IMR-90 (cell line): Measurements from ENCODE around the gene GRIK3. TPM values are rescaled to one million over a fixed set of nuclear protein-coding genes. Genes with fewer than 3 reads are reported as not detected.

Experiments used
- ATAC-seq: fragments of 200-7000 bp; cut with Tn5 transposase; 2 replicates; pipeline ENCODE4 v1.9.1; 2020; ENCODE audit warnings: low read depth, mild to moderate bottlenecking, moderate library complexity
- BruUV-seq: library from RNA; stranded (reverse); fragments of 400-500 nt; replicated peaks from 2 replicates; lab custom pipeline; 2021; lab: Mats Ljungman, UMichigan
- CTCF ChIA-PET: fragments of 300-600 bp; formaldehyde crosslinking; extraction: SDS; loops from one replicate; lab custom pipeline; 2021; ENCODE audit warnings: antibody characterized with exemption; lab: Yijun Ruan, JAX
- POLR2A ChIA-PET: fragments of 300-600 bp; sonication (Branson Sonifier 250); formaldehyde crosslinking; loops from one replicate; lab custom pipeline; 2022; ENCODE audit warnings: antibody characterized with exemption; ENCODE audit not compliant: unreplicated experiment; lab: Charles Lee
- DNase-seq: peaks from one replicate; pipeline ENCODE4 v3.0.0; 2013
- H2AFZ ChIP-seq: replicated peaks from 2 replicates; pipeline ENCODE3; 2013; ENCODE audit warnings: low read length, mild to moderate bottlenecking; ENCODE audit not compliant: poor library complexity
- H2AK5ac ChIP-seq: 2 replicates; pipeline ENCODE4 v1.6.1; 2013; ENCODE audit warnings: low read depth, low read length, inconsistent platforms
- H2AK9ac ChIP-seq: replicated peaks from 2 replicates; pipeline ENCODE3; 2013; ENCODE audit warnings: mild to moderate bottlenecking, low read depth, low read length, moderate library complexity; ENCODE audit not compliant: poor library complexity
- H2BK120ac ChIP-seq: 2 replicates; pipeline ENCODE4 v1.6.1; 2013; ENCODE audit warnings: low read depth, low read length, inconsistent platforms
- H2BK15ac ChIP-seq: 3 replicates; pipeline ENCODE4 v1.6.1; 2013; ENCODE audit warnings: low read depth, low read length, inconsistent platforms
- H2BK20ac ChIP-seq: 2 replicates; pipeline ENCODE4 v1.6.1; 2013; ENCODE audit warnings: low read depth, mild to moderate bottlenecking, inconsistent platforms, low read length, moderate library complexity
- H2BK5ac ChIP-seq: 2 replicates; pipeline ENCODE4 v1.6.1; 2013; ENCODE audit warnings: mild to moderate bottlenecking, low read depth, low read length, inconsistent platforms; ENCODE audit not compliant: poor library complexity, severe bottlenecking
- H3K14ac ChIP-seq: replicated peaks from 2 replicates; pipeline ENCODE4 v1.6.1; 2013; ENCODE audit warnings: low read depth, low read length, inconsistent platforms
- H3K18ac ChIP-seq: 2 replicates; pipeline ENCODE4 v1.6.1; 2013; ENCODE audit warnings: low read depth, low read length, control low read depth
- H3K23ac ChIP-seq: 2 replicates; pipeline ENCODE4 v1.6.1; 2013; ENCODE audit warnings: low read depth, low read length, inconsistent platforms
- H3K27ac ChIP-seq: 2 replicates; pipeline ENCODE4 v1.5.1; 2013; ENCODE audit warnings: mild to moderate bottlenecking, control low read depth, low read length; ENCODE audit not compliant: insufficient read depth
- H3K27me3 ChIP-seq: 2 replicates; pipeline ENCODE4 v1.6.1; 2013; ENCODE audit warnings: low read length; ENCODE audit not compliant: control insufficient read depth, insufficient read depth
- H3K36me3 ChIP-seq: 2 replicates; pipeline ENCODE4 v1.6.1; 2013; ENCODE audit warnings: low read length, mixed read lengths; ENCODE audit not compliant: control insufficient read depth, insufficient read depth
- H3K4ac ChIP-seq: 2 replicates; pipeline ENCODE4 v1.6.1; 2013; ENCODE audit warnings: low read depth, low read length, inconsistent platforms
- H3K4me1 ChIP-seq: 2 replicates; pipeline ENCODE4 v1.6.1; 2013; ENCODE audit warnings: low read length, mixed read lengths; ENCODE audit not compliant: control insufficient read depth, insufficient read depth
- H3K4me2 ChIP-seq: 2 replicates; pipeline ENCODE4 v1.6.1; 2013; ENCODE audit warnings: low read depth, mild to moderate bottlenecking, control low read depth, low read length, moderate library complexity
- H3K4me3 ChIP-seq: 2 replicates; pipeline ENCODE4 v1.5.1; 2013; ENCODE audit warnings: low read depth, mild to moderate bottlenecking, control low read depth, low read length, moderate library complexity; ENCODE audit not compliant: insufficient read depth
- H3K56ac ChIP-seq: 2 replicates; pipeline ENCODE4 v1.6.1; 2013; ENCODE audit warnings: low read length, inconsistent platforms; ENCODE audit not compliant: insufficient read depth; ENCODE audit errors: extremely low read depth
- H3K79me1 ChIP-seq, 2 experiments: 2 replicates each; pipeline ENCODE4 v1.6.1; 2013; ENCODE audit warnings: low read length in 2 of 2, inconsistent platforms in 1 of 2, low read depth in 1 of 2
- H3K9ac ChIP-seq: 2 replicates; pipeline ENCODE4 v1.6.1; 2013; ENCODE audit warnings: low read depth, low read length, control low read depth
- H3K9me1 ChIP-seq: 2 replicates; pipeline ENCODE4 v1.6.1; 2013; ENCODE audit warnings: low read length, inconsistent platforms; ENCODE audit not compliant: insufficient read depth
- H3K9me3 ChIP-seq: 2 replicates; pipeline ENCODE4 v1.6.1; 2013; ENCODE audit warnings: low read length; ENCODE audit not compliant: control insufficient read depth, insufficient read depth
- H4K20me1 ChIP-seq: 2 replicates; pipeline ENCODE4 v1.6.1; 2013; ENCODE audit warnings: low read length, inconsistent platforms; ENCODE audit not compliant: insufficient read depth
- H4K5ac ChIP-seq: 2 replicates; pipeline ENCODE4 v1.6.1; 2013; ENCODE audit warnings: mild to moderate bottlenecking, low read depth, low read length, control low read depth
- H4K8ac ChIP-seq, 2 experiments: 2 replicates each; pipeline ENCODE4 v1.6.1; 2013; ENCODE audit warnings: low read depth in 2 of 2, low read length in 2 of 2, control low read depth in 1 of 2, inconsistent platforms in 1 of 2
- H4K91ac ChIP-seq: 2 replicates; pipeline ENCODE4 v1.6.1; 2013; ENCODE audit warnings: low read depth, low read length, inconsistent platforms; ENCODE audit not compliant: insufficient read depth
- BHLHE40 ChIP-seq: fragments of 150-350 bp; IDR thresholded peaks from 2 replicates; pipeline ENCODE4 v1.6.1; 2016; ENCODE audit warnings: mild to moderate bottlenecking, low read depth, low read length
- CEBPB ChIP-seq: IDR thresholded peaks from 2 replicates; pipeline ENCODE4 v1.6.1; 2012; ENCODE audit warnings: low read depth, low read length, improper control_type of control experiment
- CHD1 ChIP-seq: IDR thresholded peaks from 2 replicates; pipeline ENCODE4 v1.6.1; 2012; ENCODE audit warnings: low read depth, low read length, improper control_type of control experiment
- ELK1 ChIP-seq: fragments of 150-350 bp; IDR thresholded peaks from 2 replicates; pipeline ENCODE4 v1.6.1; 2016; ENCODE audit warnings: low read depth, mild to moderate bottlenecking, low read length, moderate library complexity, borderline replicate concordance
- FOS ChIP-seq: fragments of 150-350 bp; IDR thresholded peaks from 2 replicates; pipeline ENCODE4 v1.6.1; 2016; ENCODE audit warnings: low read depth, low read length
- MAFK ChIP-seq: IDR thresholded peaks from 2 replicates; pipeline ENCODE4 v1.6.1; 2012; ENCODE audit warnings: low read depth, low read length, improper control_type of control experiment
- MXI1 ChIP-seq: IDR thresholded peaks from 2 replicates; pipeline ENCODE4 v1.6.1; 2012; ENCODE audit warnings: low read depth, mild to moderate bottlenecking, low read length, moderate library complexity, borderline replicate concordance
- NFE2L2 ChIP-seq: fragments of 150-350 bp; IDR thresholded peaks from 2 replicates; pipeline ENCODE4 v1.6.1; 2016; ENCODE audit warnings: low read depth, mild to moderate bottlenecking, low read length
- RAD21 ChIP-seq: IDR thresholded peaks from 2 replicates; pipeline ENCODE4 v1.6.1; 2012; ENCODE audit warnings: low read length, improper control_type of control experiment
- RCOR1 ChIP-seq: IDR thresholded peaks from 2 replicates; pipeline ENCODE4 v1.6.1; 2012; ENCODE audit warnings: mild to moderate bottlenecking, low read length, improper control_type of control experiment; ENCODE audit not compliant: insufficient replicate concordance
- RFX5 ChIP-seq: IDR thresholded peaks from 2 replicates; pipeline ENCODE4 v1.8.0; 2012; ENCODE audit warnings: low read depth, mild to moderate bottlenecking, low read length, moderate library complexity
- SMC3 ChIP-seq: fragments of 150-350 bp; IDR thresholded peaks from 2 replicates; pipeline ENCODE4 v1.6.1; 2016; ENCODE audit warnings: low read depth, mild to moderate bottlenecking, antibody characterized with exemption, low read length, moderate library complexity
- WGBS, 2 experiments: methylation state at CpG; one replicate each; pipeline versions ENCODE4 v1.1.5 to v1.1.7; 2013; ENCODE audit warnings: missing lambda C conversion rate in 2 of 2; ENCODE audit not compliant: insufficient read length in 1 of 2; ENCODE audit errors: extremely low coverage in 2 of 2; 5-methylcytosine and 5-hydroxymethylcytosine counted together
- dilution Hi-C: fragments of 300-500 bp; cut with HindIII; formaldehyde crosslinking; loops from one replicate; pipeline ENCODE4 v1.14.3; 2018; ENCODE audit warnings: low sequenced_read_pairs; ENCODE audit not compliant: unreplicated experiment
- in situ Hi-C: fragments of 300-500 bp; cut with MboI; formaldehyde crosslinking; loops from 3 replicates; pipeline ENCODE4 v1.14.3; 2019; ENCODE audit warnings: low sequenced_read_pairs, inconsistent platforms, mixed read lengths
- intact Hi-C: fragments of 100-400 bp; cut with micrococcal nuclease; formaldehyde crosslinking; loops from 2 replicates; pipeline ENCODE4 v1.10.0; 2022
- polyA plus RNA-seq, 3 experiments: library from polyadenylated mRNA; depleted of rRNA; stranded (reverse); fragments of >200 nt; gene quantifications; 2 replicates each; pipeline ENCODE4 v1.2.3, GENCODE V29; 2012; ENCODE audit warnings: low replicate concordance in 1 of 3
- total RNA-seq: library from RNA; depleted of rRNA; stranded (reverse); fragments of >200 nt; gene quantifications from 2 replicates; pipeline ENCODE4 v1.2.3, GENCODE V29; 2012
- TF ChIP-seq, protein P1 (sequence below): conservative IDR thresholded peaks from 2 replicates; pipeline ENCODE4 v1.5.1; 2012; ENCODE audit warnings: mild to moderate bottlenecking, low read depth, low read length, improper control_type of control experiment

The GRIK3 gene
- total and polyA plus RNA-seq, 2 of the 4 experiments (the other 2 are of a cell fraction) = not detected

- in situ Hi-C loops (no loop called here), dilution Hi-C loops (no loop called here), intact Hi-C loops (no loop called here)
- no peak overlapping the region for H4K91ac ChIP-seq
- H4K20me1 ChIP-seq = no peaks in the 10 kb centered on the region
- no peaks in the 10 kb centered on the region for H3K36me3 ChIP-seq
- H4K8ac ChIP-seq = no peak overlapping the region
- no TSS peak for BruUV-seq
- H2BK120ac ChIP-seq = no peak overlapping the region
- H3K9me3 ChIP-seq = no peaks in the 10 kb centered on the region
- no peak overlapping the region for H2AK5ac ChIP-seq
- WGBS, 2 experiments = no CpG with 5 or more reads among the region's 1 CpG
- no peak for ATAC-seq
- TF ChIP-seq FOS = no peak
- TF ChIP-seq, protein P1, sequence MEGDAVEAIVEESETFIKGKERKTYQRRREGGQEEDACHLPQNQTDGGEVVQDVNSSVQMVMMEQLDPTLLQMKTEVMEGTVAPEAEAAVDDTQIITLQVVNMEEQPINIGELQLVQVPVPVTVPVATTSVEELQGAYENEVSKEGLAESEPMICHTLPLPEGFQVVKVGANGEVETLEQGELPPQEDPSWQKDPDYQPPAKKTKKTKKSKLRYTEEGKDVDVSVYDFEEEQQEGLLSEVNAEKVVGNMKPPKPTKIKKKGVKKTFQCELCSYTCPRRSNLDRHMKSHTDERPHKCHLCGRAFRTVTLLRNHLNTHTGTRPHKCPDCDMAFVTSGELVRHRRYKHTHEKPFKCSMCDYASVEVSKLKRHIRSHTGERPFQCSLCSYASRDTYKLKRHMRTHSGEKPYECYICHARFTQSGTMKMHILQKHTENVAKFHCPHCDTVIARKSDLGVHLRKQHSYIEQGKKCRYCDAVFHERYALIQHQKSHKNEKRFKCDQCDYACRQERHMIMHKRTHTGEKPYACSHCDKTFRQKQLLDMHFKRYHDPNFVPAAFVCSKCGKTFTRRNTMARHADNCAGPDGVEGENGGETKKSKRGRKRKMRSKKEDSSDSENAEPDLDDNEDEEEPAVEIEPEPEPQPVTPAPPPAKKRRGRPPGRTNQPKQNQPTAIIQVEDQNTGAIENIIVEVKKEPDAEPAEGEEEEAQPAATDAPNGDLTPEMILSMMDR = no peak
- TF ChIP-seq RFX5 = no peak
- no peak for TF ChIP-seq CEBPB
- TF ChIP-seq CHD1 = no peak
- no peak for TF ChIP-seq SMC3
- TF ChIP-seq MAFK = no peak
- no peak for TF ChIP-seq BHLHE40
- TF ChIP-seq NFE2L2 = no peak
- no peak for TF ChIP-seq MXI1
- TF ChIP-seq ELK1 = no peak
- TF ChIP-seq RCOR1 = no peak
- TF ChIP-seq RAD21 = no peak
- no peak overlapping the region for H2AFZ ChIP-seq
- H2BK20ac ChIP-seq = no peak overlapping the region
- no peaks in the 10 kb centered on the region for H3K4me1 ChIP-seq
- H3K4me3 ChIP-seq = no peak overlapping the region
- H3K23ac ChIP-seq = no peak overlapping the region
- no peaks in the 10 kb centered on the region for H3K27me3 ChIP-seq
- H3K79me1 ChIP-seq = no peaks in the 10 kb centered on the region
- POLR2A ChIA-PET = no interaction called here
- H3K4ac ChIP-seq = no peak overlapping the region
- H3K56ac ChIP-seq = no peak overlapping the region
- H3K4me2 ChIP-seq = no peak overlapping the region
- no peak overlapping the region for H3K9ac ChIP-seq
- no peak overlapping the region for H4K5ac ChIP-seq
- CTCF ChIA-PET = no interaction called here
- no peak overlapping the region for H3K27ac ChIP-seq
- H3K9me1 ChIP-seq = no peaks in the 10 kb centered on the region
- no peak overlapping the region for H3K18ac ChIP-seq
- H2BK5ac ChIP-seq = no peak overlapping the region
- no peak overlapping the region for H2AK9ac ChIP-seq
- no peak for DNase-seq
- H3K14ac ChIP-seq = no peak overlapping the region
- no peak overlapping the region for H2BK15ac ChIP-seq
Observed at GRCh38 chr1:36847186-36847585, 187.1 kb downstream of the GRIK3 start.
